A549 (cell line): Measurements from ENCODE around the gene CFAP68. TPM values are rescaled to one million over a fixed set of nuclear protein-coding genes. Genes with fewer than 3 reads are reported as not detected.

Source experiments
- ATAC-seq, 2 experiments: fragments of 200-7000 bp in 1 of 2; fragments of >200 bp in 1 of 2; cut with Nextera tagmentation in 1 of 2; cut with Tn5 transposase in 1 of 2; 3 replicates each; pipeline versions ENCODE4 v1.8.0 to v1.9.1; 2018 to 2020; ENCODE audit warnings: mild to moderate bottlenecking in 1 of 2, moderate library complexity in 1 of 2
- CTCF ChIA-PET: fragments of 300-600 bp; sonication (Branson Sonifier 250); formaldehyde crosslinking; extraction: SDS; loops from one replicate; lab custom pipeline; 2021; ENCODE audit warnings: antibody characterized with exemption, inconsistent platforms; lab: Yijun Ruan, JAX
- POLR2A ChIA-PET: fragments of 350-600 bp; formaldehyde crosslinking; extraction: SDS; loops from one replicate; lab custom pipeline; 2021; ENCODE audit warnings: antibody characterized with exemption, inconsistent platforms; lab: Yijun Ruan, JAX
- DNase-seq, 2 experiments: peaks; one replicate each; pipeline versions ENCODE4 v3.0.0 to v3.0.0-alpha.2; 2011 to 2016; ENCODE audit warnings: low read depth in 1 of 2, low spot score in 1 of 2
- FAIRE-seq: peaks from 2 replicates; lab custom pipeline; 2011; peaks lifted over from hg19 to GRCh38; lab: Jason Lieb, UNC
- H3K27ac ChIP-seq, 2 experiments: fragments of >200 bp; sonication (Bioruptor Twin); formaldehyde crosslinking; 3 replicates each; pipeline ENCODE4 v1.5.1; 2016 to 2017
- H3K4me1 ChIP-seq: fragments of >200 bp; sonication (Bioruptor Twin); formaldehyde crosslinking; 3 replicates; pipeline ENCODE4 v1.6.1; 2016
- H3K4me2 ChIP-seq: fragments of >200 bp; sonication (Bioruptor Twin); formaldehyde crosslinking; 3 replicates; pipeline ENCODE4 v1.6.1; 2016
- H3K4me3 ChIP-seq: fragments of >200 bp; sonication (Bioruptor Twin); formaldehyde crosslinking; 3 replicates; pipeline ENCODE4 v1.5.1; 2016
- H3K9me3 ChIP-seq: fragments of >200 bp; sonication (Bioruptor Twin); formaldehyde crosslinking; 3 replicates; pipeline ENCODE4 v1.6.1; 2016
- CEBPB ChIP-seq, 2 experiments: fragments of >200 bp in 1 of 2; sonication (Bioruptor Twin) in 1 of 2; formaldehyde crosslinking in 1 of 2; IDR thresholded peaks; 2 replicates each; pipeline ENCODE4 v1.6.1; 2012 to 2016
- EP300 ChIP-seq, 2 experiments: fragments of >200 bp; sonication (Bioruptor Twin); formaldehyde crosslinking; IDR thresholded peaks; 2 replicates in 1 of 2; 3 replicates in 1 of 2; pipeline ENCODE4 v1.6.1; 2016 to 2017
- FOSB ChIP-seq: fragments of 250-450 bp; sonication (Bioruptor Pico); IDR thresholded peaks from 2 replicates; pipeline ENCODE4 v1.5.0; 2020; ENCODE audit warnings: mild to moderate bottlenecking, moderate library complexity
- GATA3 ChIP-seq: IDR thresholded peaks from 2 replicates; pipeline ENCODE4 v1.6.1; 2012; ENCODE audit warnings: borderline replicate concordance
- HDAC2 ChIP-seq: fragments of 200-600 bp; sonication (generic); IDR thresholded peaks from 2 replicates; pipeline ENCODE4 v1.6.1; 2016
- HOXA7 ChIP-seq: fragments of 250-450 bp; sonication (Bioruptor Pico); IDR thresholded peaks from 2 replicates; pipeline ENCODE4 v1.5.0; 2020; ENCODE audit warnings: mild to moderate bottlenecking, moderate library complexity
- HOXB5 ChIP-seq: fragments of 250-450 bp; sonication (Bioruptor Pico); IDR thresholded peaks from 2 replicates; pipeline ENCODE4 v1.5.0; 2020; ENCODE audit warnings: mild to moderate bottlenecking, moderate library complexity
- MAZ ChIP-seq: fragments of 150-350 bp; IDR thresholded peaks from 2 replicates; pipeline ENCODE4 v1.6.1; 2014; ENCODE audit warnings: antibody characterized with exemption, low read depth, low read length, borderline replicate concordance
- NFE2L2 ChIP-seq: fragments of 150-350 bp; conservative IDR thresholded peaks from 2 replicates; pipeline ENCODE4 v1.6.1; 2014; ENCODE audit warnings: low read length
- NR3C1 ChIP-seq: fragments of >200 bp; sonication (Bioruptor Twin); formaldehyde crosslinking; IDR thresholded peaks from 3 replicates; pipeline ENCODE4 v1.6.1; 2017
- POLR2AphosphoS2 ChIP-seq: conservative IDR thresholded peaks from 2 replicates; pipeline ENCODE4 v1.6.1; 2012; ENCODE audit warnings: low read length, improper control_type of control experiment, inconsistent platforms
- RAD21 ChIP-seq, 2 experiments: fragments of >200 bp in 1 of 2; sonication (Bioruptor Twin) in 1 of 2; formaldehyde crosslinking in 1 of 2; IDR thresholded peaks in 1 of 2; conservative IDR thresholded peaks in 1 of 2; 2 replicates in 1 of 2; 3 replicates in 1 of 2; pipeline ENCODE4 v1.6.1; 2012 to 2018; ENCODE audit warnings: inconsistent platforms in 1 of 2
- RCOR1 ChIP-seq: fragments of 150-350 bp; IDR thresholded peaks from 2 replicates; pipeline ENCODE4 v1.6.1; 2014; ENCODE audit warnings: antibody characterized with exemption, low read length, low read depth
- RNF2 ChIP-seq: fragments of 200-600 bp; sonication (generic); IDR thresholded peaks from 2 replicates; pipeline ENCODE4 v1.6.1; 2016; ENCODE audit warnings: low read depth, mild to moderate bottlenecking, antibody characterized with exemption, moderate library complexity, borderline replicate concordance
- SMC3 ChIP-seq: fragments of >200 bp; sonication (Bioruptor Twin); formaldehyde crosslinking; IDR thresholded peaks from 3 replicates; pipeline ENCODE4 v1.6.1; 2018; ENCODE audit warnings: inconsistent platforms
- TP53 ChIP-seq: fragments of 250-450 bp; sonication (Bioruptor Pico); IDR thresholded peaks from 2 replicates; pipeline ENCODE4 v1.5.0; 2021; ENCODE audit warnings: mild to moderate bottlenecking, moderate library complexity
- WGBS: methylation state at CpG from one replicate; pipeline ENCODE4 v1.1.6; 2017; ENCODE audit errors: missing lambda C conversion rate; 5-methylcytosine and 5-hydroxymethylcytosine counted together
- polyA plus RNA-seq, 4 experiments: library from polyadenylated mRNA; depleted of rRNA in 3 of 4; stranded (reverse); fragments of >200 nt; fragmentation: RNase III in 1 of 4; extraction: RNeasy Plus Mini Kit Qiagen cat#74134 plus additional on column Dnase treatment in 1 of 4; gene quantifications; 2 replicates in 3 of 4; 3 replicates in 1 of 4; pipeline ENCODE4 v1.2.3, GENCODE V29; 2011 to 2017
- TF ChIP-seq, protein P1 (sequence below): IDR thresholded peaks from 2 replicates; pipeline ENCODE4 v1.6.1; 2012
- TF ChIP-seq, protein P2 (sequence below): IDR thresholded peaks from 2 replicates; pipeline ENCODE4 v1.6.1; 2012; ENCODE audit warnings: low read depth, borderline replicate concordance
- TF ChIP-seq, protein P3 (sequence below): fragments of 200-600 bp; sonication (generic); IDR thresholded peaks from 2 replicates; pipeline ENCODE4 v1.6.1; 2016; ENCODE audit warnings: antibody characterized with exemption, mild to moderate bottlenecking, moderate library complexity
- TF ChIP-seq, protein P4 (sequence below): fragments of >200 bp; sonication (Bioruptor Twin); formaldehyde crosslinking; IDR thresholded peaks from 3 replicates; pipeline ENCODE4 v1.5.1; 2016
- TF ChIP-seq, protein P5 (sequence below): fragments of 250-450 bp; sonication (Bioruptor Pico); IDR thresholded peaks from 2 replicates; pipeline ENCODE4 v1.5.0; 2020; ENCODE audit warnings: low read depth, mild to moderate bottlenecking, moderate library complexity

The CFAP68 gene
- polyA plus RNA-seq, 2 of the 4 experiments (the other 2 are of a cell fraction) = 36.3 to 59.7 TPM

DNA sequence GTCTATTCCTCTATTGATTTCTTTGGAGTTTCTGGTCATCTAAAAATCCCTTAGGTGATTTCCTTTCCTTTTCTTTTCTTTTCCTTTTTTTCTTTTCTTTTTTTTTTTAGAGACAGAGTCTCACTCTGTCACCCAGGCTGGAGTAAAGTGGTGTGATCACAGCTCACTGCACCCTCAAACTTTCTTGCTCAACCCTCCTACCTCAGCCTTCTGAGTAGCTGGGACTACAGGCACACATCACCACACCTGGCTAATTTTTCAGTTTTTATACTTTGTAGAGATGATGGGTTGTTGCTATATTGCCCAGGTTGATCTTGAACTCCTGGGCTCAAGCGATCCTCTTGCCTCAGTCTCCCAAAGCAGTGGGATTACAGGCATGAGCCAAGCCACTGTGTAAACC lies 37.4 kb downstream of the CFAP68 start:
- Histone ChIP-seq H3K4me3 (no peak overlapping the region), H3K9me3 (no peaks in the 10 kb centered on the region), H3K27ac (no peak overlapping the region), H3K4me1 (peaks cover 9% of the 10 kb centered on the region), H3K4me2 (no peak overlapping the region)
- TF ChIP-seq MAZ = no peak
- TF ChIP-seq, protein P1, sequence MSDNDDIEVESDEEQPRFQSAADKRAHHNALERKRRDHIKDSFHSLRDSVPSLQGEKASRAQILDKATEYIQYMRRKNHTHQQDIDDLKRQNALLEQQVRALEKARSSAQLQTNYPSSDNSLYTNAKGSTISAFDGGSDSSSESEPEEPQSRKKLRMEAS = no peak
- no peak for TF ChIP-seq FOSB
- TF ChIP-seq, protein P2, sequence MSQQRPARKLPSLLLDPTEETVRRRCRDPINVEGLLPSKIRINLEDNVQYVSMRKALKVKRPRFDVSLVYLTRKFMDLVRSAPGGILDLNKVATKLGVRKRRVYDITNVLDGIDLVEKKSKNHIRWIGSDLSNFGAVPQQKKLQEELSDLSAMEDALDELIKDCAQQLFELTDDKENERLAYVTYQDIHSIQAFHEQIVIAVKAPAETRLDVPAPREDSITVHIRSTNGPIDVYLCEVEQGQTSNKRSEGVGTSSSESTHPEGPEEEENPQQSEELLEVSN = no peak
- no peak for TF ChIP-seq SMC3
- TF ChIP-seq, protein P3, sequence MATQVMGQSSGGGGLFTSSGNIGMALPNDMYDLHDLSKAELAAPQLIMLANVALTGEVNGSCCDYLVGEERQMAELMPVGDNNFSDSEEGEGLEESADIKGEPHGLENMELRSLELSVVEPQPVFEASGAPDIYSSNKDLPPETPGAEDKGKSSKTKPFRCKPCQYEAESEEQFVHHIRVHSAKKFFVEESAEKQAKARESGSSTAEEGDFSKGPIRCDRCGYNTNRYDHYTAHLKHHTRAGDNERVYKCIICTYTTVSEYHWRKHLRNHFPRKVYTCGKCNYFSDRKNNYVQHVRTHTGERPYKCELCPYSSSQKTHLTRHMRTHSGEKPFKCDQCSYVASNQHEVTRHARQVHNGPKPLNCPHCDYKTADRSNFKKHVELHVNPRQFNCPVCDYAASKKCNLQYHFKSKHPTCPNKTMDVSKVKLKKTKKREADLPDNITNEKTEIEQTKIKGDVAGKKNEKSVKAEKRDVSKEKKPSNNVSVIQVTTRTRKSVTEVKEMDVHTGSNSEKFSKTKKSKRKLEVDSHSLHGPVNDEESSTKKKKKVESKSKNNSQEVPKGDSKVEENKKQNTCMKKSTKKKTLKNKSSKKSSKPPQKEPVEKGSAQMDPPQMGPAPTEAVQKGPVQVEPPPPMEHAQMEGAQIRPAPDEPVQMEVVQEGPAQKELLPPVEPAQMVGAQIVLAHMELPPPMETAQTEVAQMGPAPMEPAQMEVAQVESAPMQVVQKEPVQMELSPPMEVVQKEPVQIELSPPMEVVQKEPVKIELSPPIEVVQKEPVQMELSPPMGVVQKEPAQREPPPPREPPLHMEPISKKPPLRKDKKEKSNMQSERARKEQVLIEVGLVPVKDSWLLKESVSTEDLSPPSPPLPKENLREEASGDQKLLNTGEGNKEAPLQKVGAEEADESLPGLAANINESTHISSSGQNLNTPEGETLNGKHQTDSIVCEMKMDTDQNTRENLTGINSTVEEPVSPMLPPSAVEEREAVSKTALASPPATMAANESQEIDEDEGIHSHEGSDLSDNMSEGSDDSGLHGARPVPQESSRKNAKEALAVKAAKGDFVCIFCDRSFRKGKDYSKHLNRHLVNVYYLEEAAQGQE = no peak
- TF ChIP-seq NR3C1 = no peak
- TF ChIP-seq, protein P4, sequence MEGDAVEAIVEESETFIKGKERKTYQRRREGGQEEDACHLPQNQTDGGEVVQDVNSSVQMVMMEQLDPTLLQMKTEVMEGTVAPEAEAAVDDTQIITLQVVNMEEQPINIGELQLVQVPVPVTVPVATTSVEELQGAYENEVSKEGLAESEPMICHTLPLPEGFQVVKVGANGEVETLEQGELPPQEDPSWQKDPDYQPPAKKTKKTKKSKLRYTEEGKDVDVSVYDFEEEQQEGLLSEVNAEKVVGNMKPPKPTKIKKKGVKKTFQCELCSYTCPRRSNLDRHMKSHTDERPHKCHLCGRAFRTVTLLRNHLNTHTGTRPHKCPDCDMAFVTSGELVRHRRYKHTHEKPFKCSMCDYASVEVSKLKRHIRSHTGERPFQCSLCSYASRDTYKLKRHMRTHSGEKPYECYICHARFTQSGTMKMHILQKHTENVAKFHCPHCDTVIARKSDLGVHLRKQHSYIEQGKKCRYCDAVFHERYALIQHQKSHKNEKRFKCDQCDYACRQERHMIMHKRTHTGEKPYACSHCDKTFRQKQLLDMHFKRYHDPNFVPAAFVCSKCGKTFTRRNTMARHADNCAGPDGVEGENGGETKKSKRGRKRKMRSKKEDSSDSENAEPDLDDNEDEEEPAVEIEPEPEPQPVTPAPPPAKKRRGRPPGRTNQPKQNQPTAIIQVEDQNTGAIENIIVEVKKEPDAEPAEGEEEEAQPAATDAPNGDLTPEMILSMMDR = no peak
- no peak for TF ChIP-seq TP53 (CRISPR knock-in tag)
- TF ChIP-seq RNF2 = no peak
- TF ChIP-seq GATA3 = no peak
- no peak for TF ChIP-seq HDAC2
- TF ChIP-seq POLR2AphosphoS2 = no peak
- no peak for TF ChIP-seq RCOR1
- no peak for TF ChIP-seq CEBPB (IDR thresholded peaks at IDR 0.05)
- no peak for TF ChIP-seq NFE2L2
- TF ChIP-seq, protein P5, sequence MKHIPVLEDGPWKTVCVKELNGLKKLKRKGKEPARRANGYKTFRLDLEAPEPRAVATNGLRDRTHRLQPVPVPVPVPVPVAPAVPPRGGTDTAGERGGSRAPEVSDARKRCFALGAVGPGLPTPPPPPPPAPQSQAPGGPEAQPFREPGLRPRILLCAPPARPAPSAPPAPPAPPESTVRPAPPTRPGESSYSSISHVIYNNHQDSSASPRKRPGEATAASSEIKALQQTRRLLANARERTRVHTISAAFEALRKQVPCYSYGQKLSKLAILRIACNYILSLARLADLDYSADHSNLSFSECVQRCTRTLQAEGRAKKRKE = no peak
- no peak for TF ChIP-seq HOXB5 (CRISPR knock-in tag)
- FAIRE-seq = no peak
- no peak for DNase-seq
- WGBS = no CpG with 5 or more reads among the region's 1 CpG
- CTCF ChIA-PET = no interaction called here
- POLR2A ChIA-PET = interaction anchor here (0.9 kb wide), 1 partner anchor 10 kb away, joined by 4 read pairs; no protein-coding TSS in a partner anchor
- no peak for ATAC-seq

DNA sequence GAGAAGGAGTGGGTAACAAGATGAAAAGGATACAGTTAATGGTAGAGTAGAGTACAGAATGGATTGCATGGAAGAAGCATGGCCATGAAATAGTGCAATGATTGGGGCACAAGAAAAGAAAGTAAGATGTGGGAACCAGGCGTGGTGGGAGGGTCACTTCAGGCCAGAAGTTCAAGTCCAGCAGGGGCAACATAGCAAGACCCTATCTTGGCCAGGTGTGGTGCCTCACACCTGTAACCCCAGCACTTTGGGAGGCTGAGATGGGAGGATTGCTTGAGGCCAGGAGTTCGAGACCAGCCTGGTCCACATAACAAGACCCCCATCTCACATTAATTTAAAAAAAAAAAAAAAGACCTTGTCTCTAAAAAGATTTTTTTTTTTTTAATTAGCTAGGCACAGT lies 38.0 kb downstream of the CFAP68 start:
- H3K27ac ChIP-seq = no peak overlapping the region
- H3K4me3 ChIP-seq = no peak overlapping the region
- ATAC-seq (no peak), FAIRE-seq (no peak), DNase-seq (no peak)
- 48% methylated on average over 2 of the region's 2 CpGs for WGBS
- peaks cover 6% of the 10 kb centered on the region for H3K4me1 ChIP-seq
- no peak overlapping the region for H3K4me2 ChIP-seq
- TF ChIP-seq HOXA7 (CRISPR knock-in tag) = no peak
- TF ChIP-seq, protein P3 = no peak
- TF ChIP-seq EP300 (IDR thresholded peaks at IDR 0.05) = no peak
- no peak for TF ChIP-seq RAD21 (conservative IDR thresholded peaks at IDR 0.05 in 1 of 2, IDR thresholded peaks at IDR 0.05 in 1 of 2)
- TF ChIP-seq RNF2 = no peak
- TF ChIP-seq CEBPB (IDR thresholded peaks at IDR 0.05) = no peak
- CTCF ChIA-PET = interaction anchor here (1.2 kb wide), 1 partner anchor 65 kb away, joined by 3 read pairs; no protein-coding TSS in a partner anchor
- no peaks in the 10 kb centered on the region for H3K9me3 ChIP-seq
- POLR2A ChIA-PET = interaction anchor here (0.9 kb wide), 1 partner anchor 9 kb away, joined by 4 read pairs; no protein-coding TSS in a partner anchor
